Naive thymus-derived CD8-positive, alpha-beta T cell (primary cell): ENCODE data around the gene ZNF222. TPM values are rescaled to one million over a fixed set of nuclear protein-coding genes. Genes with fewer than 3 reads are reported as not detected.

Source experiments
- ATAC-seq, 2 donors: fragments of 150-1000 bp; cut with Tn5 transposase in 1 of 2; sonication (Bioruptor Pico), chemical (Tn5 transposase) in 1 of 2; 1 replicate in 1 of 2; 2 replicates in 1 of 2; pipeline ENCODE4 v1.10.0; 2021; ENCODE audit warnings: mild to moderate bottlenecking in 2 of 2, moderate library complexity in 2 of 2
- POLR2A ChIA-PET: fragments of 350-600 bp; sonication (Branson Sonifier 250); formaldehyde crosslinking; loops from one replicate; lab custom pipeline; 2021; ENCODE audit warnings: antibody characterized with exemption; lab: Charles Lee
- DNase-seq, 10 donors: peaks; one replicate each; pipeline versions ENCODE4 v3.0.0 to v3.0.0-alpha.2; 2020 to 2022
- H3K27ac Mint-ChIP-seq, 10 donors: one replicate each; pipeline ENCODE4 v1.8.0; 2020 to 2022; ENCODE audit warnings: mild to moderate bottlenecking in 10 of 10, mixed read lengths in 10 of 10, moderate library complexity in 4 of 10, inconsistent platforms in 1 of 10
- H3K27me3 Mint-ChIP-seq, 5 donors: one replicate each; pipeline ENCODE4 v1.8.0; 2021 to 2022; ENCODE audit warnings: mixed read lengths in 5 of 5
- H3K36me3 Mint-ChIP-seq, 3 donors: one replicate each; pipeline ENCODE4 v1.8.0; 2020 to 2022; ENCODE audit warnings: mixed read lengths in 3 of 3, mild to moderate bottlenecking in 2 of 3, inconsistent platforms in 1 of 3
- H3K4me1 Mint-ChIP-seq, 4 donors: one replicate each; pipeline ENCODE4 v1.8.0; 2021 to 2022; ENCODE audit warnings: mixed read lengths in 4 of 4
- H3K4me3 Mint-ChIP-seq, 10 donors: one replicate each; pipeline ENCODE4 v1.8.0; 2020 to 2022; ENCODE audit warnings: mild to moderate bottlenecking in 10 of 10, mixed read lengths in 10 of 10, moderate library complexity in 6 of 10, inconsistent platforms in 1 of 10
- H3K9me3 Mint-ChIP-seq, 9 donors: one replicate each; pipeline ENCODE4 v1.8.0; 2020 to 2022; ENCODE audit warnings: mixed read lengths in 9 of 9, mild to moderate bottlenecking in 3 of 9, inconsistent platforms in 1 of 9, moderate library complexity in 1 of 9
- polyA plus RNA-seq, 3 donors: library from polyadenylated mRNA; unstranded; fragments of 300-500 nt; fragmentation: Illumina TruSeq; gene quantifications; one replicate each; pipeline ENCODE4 v1.2.3, GENCODE V29; 2021
- total RNA-seq, 8 experiments: library from RNA in 2 of 8; stranded (reverse) in 2 of 8; gene quantifications; one replicate each; pipeline ENCODE4 v1.2.3 and lab custom pipeline; 2021 to 2026

ZNF222 gene
- total and polyA plus RNA-seq, 5 experiments from 2014 or later = 0.99 to 9.2 (median 3.9) TPM

DNA sequence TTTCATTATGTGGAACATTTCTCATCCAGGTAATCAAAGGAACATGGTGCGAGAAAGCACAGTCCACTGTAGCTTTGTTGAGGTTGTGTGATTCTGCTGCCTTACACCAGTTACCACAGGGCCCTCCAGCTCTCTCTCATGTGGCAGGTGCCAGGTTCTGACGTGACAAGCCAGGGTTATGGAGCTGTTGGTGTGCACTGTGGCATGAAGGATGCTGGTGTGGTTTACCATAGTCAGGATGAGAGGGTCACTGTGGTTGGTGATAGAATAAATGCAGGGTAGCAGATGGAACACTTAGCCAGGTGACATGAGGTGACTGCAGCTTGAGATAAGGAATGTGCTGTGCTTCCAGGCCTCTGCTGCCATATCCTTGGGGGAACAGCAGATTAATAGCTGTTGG lies 34.0 kb downstream of the ZNF222 start:
- H3K9me3 Mint-ChIP-seq = peaks cover 6 to 90% (median 50%) of the 10 kb centered on the region in 9 donors
- ATAC-seq = no peak
- peaks cover 73 to 91% (median 86%) of the 10 kb centered on the region in 3 donors for H3K36me3 Mint-ChIP-seq

DNA sequence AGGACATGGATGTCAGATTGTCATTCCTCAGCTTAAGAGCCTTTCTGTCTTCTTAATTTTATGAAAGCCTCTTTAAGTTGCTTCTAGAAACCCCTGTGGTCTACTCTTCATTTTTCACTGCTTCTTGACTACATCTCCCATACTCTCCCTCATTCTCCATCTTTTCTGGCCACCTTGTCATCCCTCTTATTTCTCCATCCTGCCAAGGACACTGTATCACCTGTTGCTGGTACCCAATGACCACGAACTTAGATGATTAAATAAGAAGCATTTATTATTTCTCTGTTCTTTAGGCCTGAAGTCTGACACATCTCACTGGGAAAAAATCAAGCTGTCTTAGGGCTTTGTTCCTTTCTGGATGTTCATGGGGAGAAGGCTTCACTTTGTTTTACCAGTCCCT lies 35.9 kb downstream of the ZNF222 start:
- no peaks in the 10 kb centered on the region for H3K27me3 Mint-ChIP-seq
- peaks cover 73 to 91% (median 81%) of the 10 kb centered on the region in 3 donors for H3K36me3 Mint-ChIP-seq
- POLR2A ChIA-PET = no interaction called here
- peaks cover 3 to 91% (median 49%) of the 10 kb centered on the region in 9 donors for H3K9me3 Mint-ChIP-seq
- no peak overlapping the region for H3K4me3 Mint-ChIP-seq
- peak overlapping the region in 1 of 10 donors; percentile 51 for H3K27ac Mint-ChIP-seq
- no peak for ATAC-seq
- DNase-seq = no peak
- no peaks in the 10 kb centered on the region for H3K4me1 Mint-ChIP-seq

More for the DNA sequence above, 34.0 kb downstream of the ZNF222 start:
- POLR2A ChIA-PET = no interaction called here
- Mint-ChIP-seq H3K27me3 (no peaks in the 10 kb centered on the region), H3K4me1 (peaks cover 0 to 5% (median 0%) of the 10 kb centered on the region in 4 donors), H3K27ac (no peak overlapping the region), H3K4me3 (no peak overlapping the region)
- DNase-seq = no peak

DNA sequence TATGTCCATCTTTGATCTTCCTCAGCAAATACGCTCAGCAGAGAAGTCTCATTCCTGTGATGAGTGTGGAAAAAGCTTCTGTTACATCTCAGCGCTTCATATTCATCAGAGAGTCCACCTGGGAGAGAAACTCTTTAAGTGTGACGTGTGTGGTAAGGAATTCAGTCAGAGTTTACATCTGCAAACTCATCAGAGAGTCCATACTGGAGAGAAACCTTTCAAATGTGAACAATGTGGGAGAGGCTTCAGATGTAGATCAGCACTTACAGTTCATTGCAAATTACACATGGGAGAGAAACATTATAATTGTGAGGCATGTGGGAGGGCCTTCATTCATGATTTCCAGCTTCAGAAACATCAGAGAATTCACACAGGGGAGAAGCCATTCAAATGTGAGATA lies 41.1 kb downstream of the ZNF222 start:
- H3K4me3 Mint-ChIP-seq = peak overlapping the region in 1 of 10 donors; percentile 10
- peaks cover 52 to 78% (median 69%) of the 10 kb centered on the region in 3 donors for H3K36me3 Mint-ChIP-seq
- ATAC-seq = no peak
- DNase-seq = no peak
- H3K9me3 Mint-ChIP-seq = peaks cover 23 to 91% (median 50%) of the 10 kb centered on the region in 9 donors
- no peak overlapping the region for H3K27ac Mint-ChIP-seq
- POLR2A ChIA-PET = no interaction called here
- no peaks in the 10 kb centered on the region for H3K27me3 Mint-ChIP-seq
- H3K4me1 Mint-ChIP-seq = peaks cover under 1 to 5% (median 4%) of the 10 kb centered on the region in 4 donors

DNA sequence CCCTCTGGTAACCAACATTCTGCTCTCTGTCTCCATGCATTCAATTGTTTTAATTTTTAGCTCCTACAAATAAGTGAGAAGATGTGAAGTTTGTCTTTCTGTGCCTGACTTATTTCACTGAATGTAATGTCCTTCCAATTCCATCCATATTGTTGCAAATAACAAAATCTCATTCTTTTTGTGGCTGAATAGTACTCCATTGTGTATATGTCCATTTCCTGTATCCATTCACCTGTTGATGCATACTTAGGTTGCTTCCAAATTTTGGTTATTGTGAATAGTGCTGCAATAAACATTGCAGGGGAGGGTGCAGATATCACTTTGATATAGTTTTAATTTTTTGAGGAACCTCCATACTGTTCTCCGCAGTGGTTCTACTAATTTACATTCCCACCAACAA lies 44.2 kb downstream of the ZNF222 start:
- peaks cover 12 to 28% (median 25%) of the 10 kb centered on the region in 4 donors for H3K4me1 Mint-ChIP-seq
- peaks cover 23 to 69% (median 46%) of the 10 kb centered on the region in 9 donors for H3K9me3 Mint-ChIP-seq
- H3K27me3 Mint-ChIP-seq = no peaks in the 10 kb centered on the region
- DNase-seq (no peak), ATAC-seq (no peak)
- no peak overlapping the region for H3K4me3 Mint-ChIP-seq
- POLR2A ChIA-PET = no interaction called here
- H3K27ac Mint-ChIP-seq = no peak overlapping the region
- H3K36me3 Mint-ChIP-seq = peaks cover 21 to 58% (median 38%) of the 10 kb centered on the region in 3 donors

DNA sequence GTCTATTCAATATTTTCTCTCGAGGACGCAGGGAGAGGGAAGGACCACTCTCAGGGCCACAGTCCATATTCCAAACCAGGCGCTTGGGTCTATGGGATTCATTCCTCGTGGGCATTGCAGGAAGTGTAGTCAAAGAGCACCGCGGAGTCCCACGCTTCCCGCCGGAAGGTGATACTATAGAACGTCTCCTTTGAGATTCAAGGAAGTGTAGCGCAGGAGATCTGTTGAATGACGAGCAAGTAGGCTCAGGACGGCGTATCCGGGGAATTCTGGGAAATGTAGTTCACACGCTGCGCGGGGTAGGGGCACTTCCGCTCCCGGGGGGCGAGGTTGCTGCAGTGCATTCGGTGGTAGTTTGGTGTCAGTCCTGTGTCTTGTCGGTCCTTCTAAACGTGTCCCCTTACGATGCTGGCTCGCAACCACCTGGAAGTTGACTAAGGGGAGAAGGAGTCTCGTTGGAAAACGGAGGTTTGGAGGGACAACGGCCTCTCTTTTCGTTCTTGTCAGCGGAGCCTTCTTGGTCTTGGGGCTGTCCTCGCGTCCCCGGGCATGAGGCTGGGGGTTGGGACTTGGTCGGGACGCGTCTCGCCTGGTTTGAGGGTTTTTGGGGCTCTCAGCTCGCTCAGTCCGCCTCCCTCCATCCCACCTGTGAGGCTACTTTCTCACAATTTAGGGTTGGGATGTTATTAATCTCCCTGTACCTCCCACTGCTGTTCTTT lies 46.8 kb downstream of the ZNF222 start, which contains the start of gene ZNF284:
TSS of gene ZNF284 (plus strand) at position 336 of the 719 bp plus-strand sequence. CDS start 4,231 bp downstream, outside the sequence.
- DNase-seq = peak; percentile 58 to 93 (median 80)
- POLR2A ChIA-PET = interaction anchor here (0.7 to 1.7 kb wide), 5 partner anchors 21 to 1670 kb away, joined by 4 to 11 read pairs (median 5); partner anchors contain the start of gene ZNF224
- H3K9me3 Mint-ChIP-seq = peaks cover 11 to 48% (median 32%) of the 10 kb centered on the region in 9 donors
- H3K27ac Mint-ChIP-seq = peak within 1 kb of the TSS; percentile 60 to 91 (median 82)
- no peaks in the 10 kb centered on the region for H3K27me3 Mint-ChIP-seq
- peaks cover 14 to 37% (median 26%) of the 10 kb centered on the region in 4 donors for H3K4me1 Mint-ChIP-seq
- peak within 1 kb of the TSS; percentile 86 to 95 (median 92) for H3K4me3 Mint-ChIP-seq
- peak; percentile 99 to 100 for ATAC-seq
- peaks cover 15 to 43% (median 25%) of the 10 kb centered on the region in 3 donors for H3K36me3 Mint-ChIP-seq

GRCh38 chr19:44072543-44073401 lies 47.6 kb downstream of the ZNF222 start:
- peak overlapping the region in 9 of 10 donors; percentile 19 to 91 (median 82) for H3K27ac Mint-ChIP-seq
- DNase-seq (no peak), ATAC-seq (no peak)
- no peaks in the 10 kb centered on the region for H3K27me3 Mint-ChIP-seq
- POLR2A ChIA-PET = interaction anchor here (1.4 to 1.7 kb wide), 2 partner anchors 22 kb away, joined by 5 to 11 read pairs; partner anchors contain the start of gene ZNF224
- peaks cover 14 to 37% (median 26%) of the 10 kb centered on the region in 4 donors for H3K4me1 Mint-ChIP-seq
- H3K9me3 Mint-ChIP-seq = peaks cover 10 to 41% (median 28%) of the 10 kb centered on the region in 9 donors
- peaks cover 19 to 39% (median 23%) of the 10 kb centered on the region in 3 donors for H3K36me3 Mint-ChIP-seq
- peak overlapping the region; percentile 86 to 95 (median 92) for H3K4me3 Mint-ChIP-seq

DNA sequence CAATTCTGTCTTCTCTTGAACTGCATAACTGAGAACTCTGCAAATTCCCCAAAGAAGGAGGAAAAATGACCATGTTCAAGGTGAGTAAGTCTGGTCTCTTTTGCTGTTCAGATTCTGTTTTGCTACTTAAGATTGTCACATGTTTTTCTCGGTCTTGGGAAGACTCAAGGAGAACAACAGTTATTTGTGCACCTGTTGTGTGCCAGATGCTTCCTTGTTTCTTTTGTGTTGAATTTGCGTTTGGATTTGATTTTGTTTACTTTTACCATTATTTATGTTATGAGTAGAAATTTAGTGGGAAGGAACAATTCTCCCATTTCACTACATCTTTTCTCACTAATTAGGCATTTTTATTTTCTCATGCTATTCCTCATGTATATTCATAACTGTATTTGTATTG lies 51.1 kb downstream of the ZNF222 start:
- Mint-ChIP-seq H3K4me3 (no peak overlapping the region), H3K27ac (no peak overlapping the region), H3K4me1 (peaks cover 13 to 33% (median 21%) of the 10 kb centered on the region in 4 donors), H3K9me3 (peaks cover 0 to 10% (median 7%) of the 10 kb centered on the region in 9 donors), H3K27me3 (no peaks in the 10 kb centered on the region), H3K36me3 (peaks cover 16 to 40% (median 40%) of the 10 kb centered on the region in 3 donors)
- ATAC-seq = no peak
- POLR2A ChIA-PET = no interaction called here
- DNase-seq = no peak

Other genes with a start within 250 kb of the ZNF222 start
- gene KCNN4, start 244.4 kb upstream of the ZNF222 start, total RNA-seq = 100 to 1,000 TPM in 1 of 2 experiments, 10 to 100 TPM in 1; 92.9 to 103 TPM
- gene KCNN4, start 244.4 kb upstream of the ZNF222 start, polyA plus RNA-seq = 10 to 100 TPM in 2 of 3 donors, 1 to 10 TPM in 1; 7.6 to 28.6 (median 11.7) TPM
- gene LYPD5, start 222.9 kb upstream of the ZNF222 start, total RNA-seq = under 1 TPM; 0.60 to 0.69 TPM
- gene LYPD5, start 222.9 kb upstream of the ZNF222 start, polyA plus RNA-seq = under 1 TPM in 2 of 3 donors, not detected in 1; 0.07 to 0.72 TPM
- 10 to 100 TPM; 24.2 to 25.8 TPM for gene ZNF283, start 198.1 kb upstream of the ZNF222 start, total RNA-seq
- 1 to 10 TPM; 3.3 to 4.3 (median 3.7) TPM for gene ZNF283, start 198.1 kb upstream of the ZNF222 start, polyA plus RNA-seq
- gene ZNF404, start 141.4 kb upstream of the ZNF222 start, total RNA-seq = 1 to 10 TPM; 8.5 to 9.5 TPM
- gene ZNF404, start 141.4 kb upstream of the ZNF222 start, polyA plus RNA-seq = 1 to 10 TPM; 1.8 to 4.1 (median 2.8) TPM
- 10 to 100 TPM; 23.2 to 27.9 TPM for gene ZNF45, start 90.1 kb upstream of the ZNF222 start, total RNA-seq
- 10 to 100 TPM in 2 of 3 donors, 1 to 10 TPM in 1; 6.3 to 16.6 (median 11.1) TPM for gene ZNF45, start 90.1 kb upstream of the ZNF222 start, polyA plus RNA-seq
- 1 to 10 TPM; 4.5 to 5.6 TPM for gene ZNF221, start 74.2 kb upstream of the ZNF222 start, total RNA-seq
- gene ZNF221, start 74.2 kb upstream of the ZNF222 start, polyA plus RNA-seq = 1 to 10 TPM in 1 of 3 donors, not detected in 2; 1.6 TPM
- gene ZNF155, start 41.2 kb upstream of the ZNF222 start, total RNA-seq = 10 to 100 TPM; 13.2 to 13.7 TPM
- gene ZNF155, start 41.2 kb upstream of the ZNF222 start, polyA plus RNA-seq = 1 to 10 TPM in 2 of 3 donors, under 1 TPM in 1; 0.58 to 2.3 (median 2.3) TPM
- 10 to 100 TPM in 1 of 2 experiments, 1 to 10 TPM in 1; 9.9 to 12.0 TPM for gene ZNF230, start 22.4 kb upstream of the ZNF222 start, total RNA-seq
- 1 to 10 TPM; 1.9 to 2.5 (median 2.1) TPM for gene ZNF230, start 22.4 kb upstream of the ZNF222 start, polyA plus RNA-seq
- 1 to 10 TPM; 7.6 to 9.7 TPM for gene ZNF223, start 26.7 kb downstream of the ZNF222 start, total RNA-seq
- 1 to 10 TPM; 3.2 to 4.0 (median 3.5) TPM for gene ZNF223, start 26.7 kb downstream of the ZNF222 start, polyA plus RNA-seq
- gene ZNF284, start 46.8 kb downstream of the ZNF222 start, total RNA-seq = 1 to 10 TPM; 5.4 to 5.7 TPM
- under 1 TPM; 0.56 to 0.82 (median 0.71) TPM for gene ZNF284, start 46.8 kb downstream of the ZNF222 start, polyA plus RNA-seq
- gene ZNF224, start 69.0 kb downstream of the ZNF222 start, total RNA-seq = 10 to 100 TPM; 82.4 to 86.3 TPM
- gene ZNF224, start 69.0 kb downstream of the ZNF222 start, polyA plus RNA-seq = 1 to 10 TPM; 6.9 to 9.0 (median 8.2) TPM
- gene ZNF225, start 88.0 kb downstream of the ZNF222 start, total RNA-seq = 10 to 100 TPM; 11.0 to 11.3 TPM
- 1 to 10 TPM; 1.0 to 3.3 (median 3.1) TPM for gene ZNF225, start 88.0 kb downstream of the ZNF222 start, polyA plus RNA-seq
- 10 to 100 TPM; 20.8 to 22.7 TPM for gene ZNF234, start 116.2 kb downstream of the ZNF222 start, total RNA-seq
- gene ZNF234, start 116.2 kb downstream of the ZNF222 start, polyA plus RNA-seq = 1 to 10 TPM; 3.9 to 6.2 (median 4.8) TPM
- gene ZNF226, start 139.7 kb downstream of the ZNF222 start, total RNA-seq = 10 to 100 TPM; 55.7 to 56.8 TPM
- 10 to 100 TPM; 19.7 to 23.7 (median 20.6) TPM for gene ZNF226, start 139.7 kb downstream of the ZNF222 start, polyA plus RNA-seq
- gene ZNF227, start 187.2 kb downstream of the ZNF222 start, total RNA-seq = 10 to 100 TPM; 57.0 to 57.4 TPM
- 10 to 100 TPM in 2 of 3 donors, 1 to 10 TPM in 1; 9.0 to 12.9 (median 11.2) TPM for gene ZNF227, start 187.2 kb downstream of the ZNF222 start, polyA plus RNA-seq
- gene ZNF233, start 234.5 kb downstream of the ZNF222 start, total RNA-seq = 1 to 10 TPM; 1.2 to 1.7 TPM
- gene ZNF233, start 234.5 kb downstream of the ZNF222 start, polyA plus RNA-seq = under 1 TPM in 2 of 3 donors, not detected in 1; 0.59 to 0.64 TPM